H9 (cell line): ENCODE results near the gene PGS1. TPM values are rescaled to one million over a fixed set of nuclear protein-coding genes. Genes with fewer than 3 reads are reported as not detected.

ENCODE experiments used
- DNase-seq: peaks from one replicate; pipeline ENCODE4 v3.0.0-alpha.2; 2017
- H2AFZ ChIP-seq: one replicate; pipeline ENCODE4 v1.6.1; 2013; ENCODE audit warnings: mild to moderate bottlenecking, low read length, control low read depth, moderate library complexity
- H2AK5ac ChIP-seq: 2 replicates; pipeline ENCODE4 v1.6.1; 2013; ENCODE audit warnings: low read length, control low read depth, mixed read lengths; ENCODE audit not compliant: insufficient read length
- H2BK120ac ChIP-seq: one replicate; pipeline ENCODE4 v1.6.1; 2013; ENCODE audit warnings: low read depth, mild to moderate bottlenecking, low read length, control low read depth, inconsistent platforms; ENCODE audit not compliant: poor library complexity, severe bottlenecking
- H2BK12ac ChIP-seq: 2 replicates; pipeline ENCODE4 v1.6.1; 2013; ENCODE audit warnings: low read length, control low read depth, mixed read lengths, low read depth; ENCODE audit not compliant: insufficient read length
- H2BK15ac ChIP-seq: 2 replicates; pipeline ENCODE4 v1.6.1; 2013; ENCODE audit warnings: low read depth, low read length, control low read depth
- H2BK20ac ChIP-seq: one replicate; pipeline ENCODE4 v1.6.1; 2013; ENCODE audit warnings: low read depth, mild to moderate bottlenecking, low read length, control low read depth, inconsistent platforms; ENCODE audit not compliant: poor library complexity, severe bottlenecking
- H2BK5ac ChIP-seq: 2 replicates; pipeline ENCODE4 v1.6.1; 2013; ENCODE audit warnings: low read length, control low read depth, mixed read lengths; ENCODE audit not compliant: insufficient read length
- H3K14ac ChIP-seq: 2 replicates; pipeline ENCODE4 v1.6.1; 2013; ENCODE audit warnings: low read length, control low read depth; ENCODE audit not compliant: insufficient read depth
- H3K18ac ChIP-seq: 2 replicates; pipeline ENCODE4 v1.6.1; 2013; ENCODE audit warnings: low read depth, mild to moderate bottlenecking, mixed read lengths, low read length, control low read depth; ENCODE audit not compliant: insufficient read length
- H3K23ac ChIP-seq: 2 replicates; pipeline ENCODE4 v1.6.1; 2013; ENCODE audit warnings: low read length, control low read depth, mixed read lengths, low read depth; ENCODE audit not compliant: insufficient read length
- H3K23me2 ChIP-seq: 2 replicates; pipeline ENCODE4 v1.6.1; 2013; ENCODE audit warnings: low read depth, mild to moderate bottlenecking, mixed read lengths, low read length, control low read depth; ENCODE audit not compliant: insufficient read length, poor library complexity, severe bottlenecking
- H3K27ac ChIP-seq: 2 replicates; pipeline ENCODE4 v1.5.1; 2013; ENCODE audit warnings: low read length, control low read depth, mixed read lengths, low read depth; ENCODE audit not compliant: insufficient read length
- H3K27me3 ChIP-seq: 2 replicates; pipeline ENCODE4 v1.6.1; 2013; ENCODE audit warnings: low read length, control low read depth, inconsistent platforms; ENCODE audit not compliant: insufficient read depth
- H3K4ac ChIP-seq: 2 replicates; pipeline ENCODE4 v1.6.1; 2013; ENCODE audit warnings: low read depth, mild to moderate bottlenecking, control low read depth, inconsistent platforms, low read length, moderate library complexity
- H3K4me1 ChIP-seq: 2 replicates; pipeline ENCODE4 v1.6.1; 2013; ENCODE audit warnings: low read length, control low read depth, inconsistent platforms; ENCODE audit not compliant: insufficient read depth
- H3K4me2 ChIP-seq: 2 replicates; pipeline ENCODE4 v1.6.1; 2013; ENCODE audit warnings: low read length, control low read depth, mixed read lengths; ENCODE audit not compliant: insufficient read length, insufficient read depth
- H3K56ac ChIP-seq: 2 replicates; pipeline ENCODE4 v1.6.1; 2013; ENCODE audit warnings: low read depth, mild to moderate bottlenecking, mixed read lengths, low read length, control low read depth; ENCODE audit not compliant: insufficient read length
- H3K79me1 ChIP-seq: 2 replicates; pipeline ENCODE4 v1.6.1; 2013; ENCODE audit warnings: low read depth, mild to moderate bottlenecking, moderate library complexity, low read length, control low read depth, inconsistent platforms; ENCODE audit not compliant: insufficient read depth, poor library complexity, severe bottlenecking
- H3K79me2 ChIP-seq: 2 replicates; pipeline ENCODE4 v1.6.1; 2013; ENCODE audit warnings: low read length, control low read depth, inconsistent platforms; ENCODE audit not compliant: insufficient read depth
- H3K9ac ChIP-seq: 2 replicates; pipeline ENCODE4 v1.6.1; 2013; ENCODE audit warnings: low read length, control low read depth, mixed read lengths; ENCODE audit not compliant: insufficient read length; ENCODE audit errors: extremely low read depth
- H3K9me3 ChIP-seq: one replicate; pipeline ENCODE4 v1.6.1; 2013; ENCODE audit warnings: low read depth, low read length, inconsistent platforms; ENCODE audit not compliant: control insufficient read depth
- H3T11ph ChIP-seq: one replicate; pipeline ENCODE4 v1.6.1; 2013; ENCODE audit warnings: mild to moderate bottlenecking, low read length, control low read depth, inconsistent platforms
- H4K20me1 ChIP-seq: one replicate; pipeline ENCODE4 v1.6.1; 2013; ENCODE audit not compliant: control insufficient read depth, insufficient read length, insufficient read depth
- H4K5ac ChIP-seq: 2 replicates; pipeline ENCODE4 v1.6.1; 2013; ENCODE audit warnings: low read depth, mild to moderate bottlenecking, mixed read lengths, low read length, control low read depth; ENCODE audit not compliant: insufficient read length
- H4K8ac ChIP-seq: replicated peaks from 2 replicates; pipeline ENCODE4 v1.6.1; 2013; ENCODE audit warnings: low read length, control low read depth, mixed read lengths, low read depth; ENCODE audit not compliant: insufficient read length
- H4K91ac ChIP-seq: 2 replicates; pipeline ENCODE4 v1.6.1; 2013; ENCODE audit warnings: low read depth, mild to moderate bottlenecking, moderate library complexity, mixed read lengths, low read length, control low read depth; ENCODE audit not compliant: insufficient read length
- H3K27ac Mint-ChIP-seq, 3 experiments: 2 replicates in 2 of 3; 3 replicates in 1 of 3; pipeline ENCODE4 v1.8.0; 2020 to 2021; ENCODE audit warnings: mixed read lengths in 3 of 3, mild to moderate bottlenecking in 1 of 3, moderate library complexity in 1 of 3
- H3K27me3 Mint-ChIP-seq: 2 replicates; pipeline ENCODE4 v1.8.0; 2021; ENCODE audit warnings: low read depth, mild to moderate bottlenecking, moderate library complexity, mixed read lengths
- H3K36me3 Mint-ChIP-seq, 3 experiments: 2 replicates in 2 of 3; 3 replicates in 1 of 3; pipeline ENCODE4 v1.8.0; 2020 to 2021; ENCODE audit warnings: low read depth in 3 of 3, mixed read lengths in 3 of 3; ENCODE audit not compliant: insufficient read depth in 1 of 3
- H3K4me1 Mint-ChIP-seq, 2 experiments: 2 replicates each; pipeline ENCODE4 v1.8.0; 2020; ENCODE audit warnings: mixed read lengths in 2 of 2
- H3K4me3 Mint-ChIP-seq, 2 experiments: 2 replicates in 1 of 2; 3 replicates in 1 of 2; pipeline ENCODE4 v1.8.0; 2020 to 2021; ENCODE audit warnings: mild to moderate bottlenecking in 2 of 2, mixed read lengths in 2 of 2, moderate library complexity in 1 of 2
- H3K9me3 Mint-ChIP-seq, 2 experiments: 2 replicates in 1 of 2; 3 replicates in 1 of 2; pipeline ENCODE4 v1.8.0; 2020; ENCODE audit warnings: mild to moderate bottlenecking in 2 of 2, mixed read lengths in 2 of 2, moderate library complexity in 1 of 2
- WGBS: extraction: QIAGEN DNeasy Blood & Tissue Kit; methylation state at CpG from one replicate; pipeline ENCODE4 v1.1.7; 2013; ENCODE audit warnings: missing lambda C conversion rate, low lambda C conversion rate, mixed read lengths; ENCODE audit not compliant: insufficient read length; ENCODE audit errors: extremely low coverage; 5-methylcytosine and 5-hydroxymethylcytosine counted together
- total RNA-seq: library from RNA; stranded (reverse); gene quantifications from 2 replicates; pipeline ENCODE4 v1.2.1, GENCODE V29; 2021
- TF ChIP-seq, protein P1 (sequence below): fragments of 200-600 bp; sonication (generic); conservative IDR thresholded peaks from 3 replicates; pipeline ENCODE4 v1.8.0; 2021; ENCODE audit warnings: antibody characterized with exemption, mild to moderate bottlenecking

PGS1 gene
- total RNA-seq, 1 experiment from 2014 or later: 45.7 TPM

DNA sequence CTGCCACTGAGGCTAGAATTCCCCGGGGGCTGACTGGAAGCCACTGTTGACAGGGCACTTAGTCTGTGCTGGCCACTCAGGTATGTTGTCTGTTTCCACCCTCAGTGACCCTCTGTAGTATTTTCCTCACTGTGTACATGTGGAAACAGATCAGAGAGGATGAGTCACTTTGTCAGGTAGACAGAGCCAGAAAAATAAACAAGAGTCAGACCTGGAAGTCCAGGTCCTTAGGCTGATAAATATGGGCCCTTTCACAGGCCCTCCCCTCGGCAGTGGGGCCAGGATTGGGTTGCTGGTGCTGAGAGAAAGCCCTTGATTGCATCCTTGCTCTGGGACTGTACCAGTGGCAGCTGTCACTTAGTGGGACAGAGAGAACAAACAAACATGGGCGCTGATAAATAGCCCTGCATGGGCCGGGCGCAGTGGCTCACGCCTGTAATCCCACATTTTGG, 21.3 kb downstream of the PGS1 start:
- Histone ChIP-seq H4K5ac (no peak overlapping the region), H2BK20ac (no peak overlapping the region), H2AK5ac (no peak overlapping the region), H4K20me1 (peaks cover 5% of the 10 kb centered on the region), H3K56ac (no peak overlapping the region), H3K4me1 (no peaks in the 10 kb centered on the region), H2AFZ (no peak overlapping the region), H3K9me3 (no peaks in the 10 kb centered on the region), H3K4me2 (no peak overlapping the region), H2BK15ac (no peak overlapping the region), H4K91ac (no peak overlapping the region), H3K79me1 (no peaks in the 10 kb centered on the region), H3K9ac (no peak overlapping the region), H3K4ac (no peak overlapping the region), H3K23ac (no peak overlapping the region), H2BK5ac (no peak overlapping the region), H2BK120ac (no peak overlapping the region), H3K18ac (no peak overlapping the region), H3K14ac (no peak overlapping the region), H3K27me3 (no peaks in the 10 kb centered on the region), H4K8ac (no peak overlapping the region), H3K79me2 (peaks cover 4% of the 10 kb centered on the region; the same call in 1 of the 2 replicates), H3K23me2 (no peaks in the 10 kb centered on the region), H3T11ph (no peak overlapping the region), H3K27ac (no peak overlapping the region), H2BK12ac (no peak overlapping the region)
- Mint-ChIP-seq H3K27me3 (no peaks in the 10 kb centered on the region), H3K4me1 (0 out of 4 replicates have a peak, but pooled peaks cover 0 to 5% of the 10 kb centered on the region in 2 experiments), H3K36me3 (peaks cover 63 to 94% (median 86%) of the 10 kb centered on the region in 3 experiments; a peak in 6 of 7 replicates), H3K9me3 (no peaks in the 10 kb centered on the region), H3K4me3 (no peak overlapping the region), H3K27ac (no peak overlapping the region)
- DNase-seq: no peak
- TF ChIP-seq, protein P1, sequence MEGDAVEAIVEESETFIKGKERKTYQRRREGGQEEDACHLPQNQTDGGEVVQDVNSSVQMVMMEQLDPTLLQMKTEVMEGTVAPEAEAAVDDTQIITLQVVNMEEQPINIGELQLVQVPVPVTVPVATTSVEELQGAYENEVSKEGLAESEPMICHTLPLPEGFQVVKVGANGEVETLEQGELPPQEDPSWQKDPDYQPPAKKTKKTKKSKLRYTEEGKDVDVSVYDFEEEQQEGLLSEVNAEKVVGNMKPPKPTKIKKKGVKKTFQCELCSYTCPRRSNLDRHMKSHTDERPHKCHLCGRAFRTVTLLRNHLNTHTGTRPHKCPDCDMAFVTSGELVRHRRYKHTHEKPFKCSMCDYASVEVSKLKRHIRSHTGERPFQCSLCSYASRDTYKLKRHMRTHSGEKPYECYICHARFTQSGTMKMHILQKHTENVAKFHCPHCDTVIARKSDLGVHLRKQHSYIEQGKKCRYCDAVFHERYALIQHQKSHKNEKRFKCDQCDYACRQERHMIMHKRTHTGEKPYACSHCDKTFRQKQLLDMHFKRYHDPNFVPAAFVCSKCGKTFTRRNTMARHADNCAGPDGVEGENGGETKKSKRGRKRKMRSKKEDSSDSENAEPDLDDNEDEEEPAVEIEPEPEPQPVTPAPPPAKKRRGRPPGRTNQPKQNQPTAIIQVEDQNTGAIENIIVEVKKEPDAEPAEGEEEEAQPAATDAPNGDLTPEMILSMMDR: no peak
- WGBS: no CpG with 5 or more reads among the region's 6 CpGs
